WTC11 (cell line): ENCODE results near the gene GPATCH3. TPM values are rescaled to one million over a fixed set of nuclear protein-coding genes. Genes with fewer than 3 reads are reported as not detected.
A peak's percentile ranks its signal among the peaks of the same experiment; 100 is the strongest.

ENCODE experiments used
- AFF4 ChIP-seq: sonication (generic); formaldehyde crosslinking; IDR thresholded peaks from 2 replicates; pipeline ENCODE4 v1.8.1; 2023; ENCODE audit warnings: mild to moderate bottlenecking, missing genetic modification reagents, borderline replicate concordance
- ARID4B ChIP-seq: sonication (generic); formaldehyde crosslinking; IDR thresholded peaks from 2 replicates; pipeline ENCODE4 v1.8.0; 2023; ENCODE audit warnings: missing genetic modification reagents, mild to moderate bottlenecking, borderline replicate concordance
- ATF2 ChIP-seq: sonication (generic); formaldehyde crosslinking; IDR thresholded peaks from 2 replicates; pipeline ENCODE4 v1.8.1; 2022; ENCODE audit warnings: low read depth, missing genetic modification reagents, borderline replicate concordance
- CBFB ChIP-seq: sonication (generic); formaldehyde crosslinking; IDR thresholded peaks from 2 replicates; pipeline ENCODE4 v1.8.1; 2022; ENCODE audit warnings: mild to moderate bottlenecking, low read depth, missing genetic modification reagents
- ESRRA ChIP-seq: sonication (generic); formaldehyde crosslinking; IDR thresholded peaks from 2 replicates; pipeline ENCODE4 v1.8.1; 2022; ENCODE audit warnings: mild to moderate bottlenecking, missing genetic modification reagents, borderline replicate concordance
- GABPB1 ChIP-seq: sonication (generic); formaldehyde crosslinking; IDR thresholded peaks from 2 replicates; pipeline ENCODE4 v1.8.1; 2023; ENCODE audit warnings: mild to moderate bottlenecking, missing genetic modification reagents
- HMGA2 ChIP-seq: fragments of 250-450 bp; sonication (Bioruptor Pico); IDR thresholded peaks from 2 replicates; pipeline ENCODE4 v1.4.0; 2021; ENCODE audit warnings: mild to moderate bottlenecking, moderate library complexity
- JUN ChIP-seq: sonication (generic); formaldehyde crosslinking; IDR thresholded peaks from 2 replicates; pipeline ENCODE4 v1.8.0; 2023; ENCODE audit warnings: mild to moderate bottlenecking, missing genetic modification reagents
- KAT7 ChIP-seq: sonication (generic); formaldehyde crosslinking; IDR thresholded peaks from 2 replicates; pipeline ENCODE4 v1.8.1; 2023; ENCODE audit warnings: missing genetic modification reagents, mild to moderate bottlenecking, borderline replicate concordance
- NR2C2 ChIP-seq: sonication (generic); formaldehyde crosslinking; IDR thresholded peaks from 2 replicates; pipeline ENCODE4 v1.8.0; 2022; ENCODE audit warnings: mild to moderate bottlenecking, missing genetic modification reagents
- PRDM15 ChIP-seq: sonication (generic); formaldehyde crosslinking; IDR thresholded peaks from 2 replicates; pipeline ENCODE4 v1.8.0; 2022; ENCODE audit warnings: missing genetic modification reagents
- PREB ChIP-seq: sonication (generic); formaldehyde crosslinking; IDR thresholded peaks from 2 replicates; pipeline ENCODE4 v1.8.1; 2022; ENCODE audit warnings: mild to moderate bottlenecking, missing genetic modification reagents, moderate library complexity, borderline replicate concordance
- SMAD3 ChIP-seq: sonication (generic); formaldehyde crosslinking; IDR thresholded peaks from 2 replicates; pipeline ENCODE4 v1.8.0; 2022; ENCODE audit warnings: missing genetic modification reagents, mild to moderate bottlenecking, borderline replicate concordance
- SP1 ChIP-seq: sonication (generic); formaldehyde crosslinking; conservative IDR thresholded peaks from 2 replicates; pipeline ENCODE4 v1.8.1; 2022; ENCODE audit warnings: missing genetic modification reagents
- TEAD1 ChIP-seq: sonication (generic); formaldehyde crosslinking; IDR thresholded peaks from 2 replicates; pipeline ENCODE4 v1.8.0; 2022; ENCODE audit warnings: mild to moderate bottlenecking, missing genetic modification reagents
- TP53 ChIP-seq: sonication (generic); formaldehyde crosslinking; IDR thresholded peaks from 2 replicates; pipeline ENCODE4 v1.8.1; 2023; ENCODE audit warnings: mild to moderate bottlenecking, missing genetic modification reagents
- ZBTB43 ChIP-seq: sonication (generic); formaldehyde crosslinking; IDR thresholded peaks from 2 replicates; pipeline ENCODE4 v1.8.1; 2023; ENCODE audit warnings: mild to moderate bottlenecking, missing genetic modification reagents
- ZNF317 ChIP-seq: sonication (generic); formaldehyde crosslinking; IDR thresholded peaks from 2 replicates; pipeline ENCODE4 v1.8.1; 2023; ENCODE audit warnings: low read depth, mild to moderate bottlenecking, moderate library complexity, missing genetic modification reagents, borderline replicate concordance
- ZNF425 ChIP-seq: fragments of 250-450 bp; sonication (Bioruptor Pico); conservative IDR thresholded peaks from 2 replicates; pipeline ENCODE4 v1.9.0; 2021; ENCODE audit warnings: mild to moderate bottlenecking
- total RNA-seq: library from RNA; stranded (reverse); gene quantifications from 3 replicates; pipeline ENCODE4 v1.2.3, GENCODE V29; 2021

GPATCH3 gene
- total RNA-seq, 1 experiment from 2014 or later = 19.2 TPM

- TF ChIP-seq SP1 (CRISPR knock-in tag) (peak; percentile 53), AFF4 (CRISPR knock-in tag) (no peak), ARID4B (peak; percentile 83; the same call in 1 of the 2 replicates), PRDM15 (CRISPR knock-in tag) (no peak), SMAD3 (CRISPR knock-in tag) (peak; percentile 69; the same call in 1 of the 2 replicates), HMGA2 (CRISPR knock-in tag) (no peak), ATF2 (CRISPR knock-in tag) (no peak), GABPB1 (no peak), TEAD1 (CRISPR knock-in tag) (peak; percentile 61; the same call in 1 of the 2 replicates), ESRRA (no peak), JUN (CRISPR knock-in tag) (no peak), NR2C2 (CRISPR knock-in tag) (no peak), ZBTB43 (CRISPR knock-in tag) (peak; percentile 86), PREB (no peak), CBFB (no peak), ZNF317 (CRISPR knock-in tag) (no peak), TP53 (no peak), ZNF425 (CRISPR knock-in tag) (no peak), KAT7 (no peak)
These were observed at the start of gene GPATCH3 (continued) for GRCh38 chr1:26900001-26900814.
